GM12878 (cell line): ENCODE results near the gene ACER3. TPM values are rescaled to one million over a fixed set of nuclear protein-coding genes. Genes with fewer than 3 reads are reported as not detected.
"Not testable (repeated sequence)": the region's sequence is repeated elsewhere in the genome, so short reads cannot be mapped to it uniquely, and the experiment has no call there.

ENCODE experiments used
- ATAC-seq: fragments of 200-7000 bp; cut with Tn5 transposase; 3 replicates; pipeline ENCODE4 v1.9.1; 2020; ENCODE audit warnings: mild to moderate bottlenecking, moderate library complexity
- BruUV-seq: library from RNA; stranded (reverse); fragments of 400-500 nt; replicated peaks from 2 replicates; lab custom pipeline; 2021; lab: Mats Ljungman, UMichigan
- CTCF ChIA-PET: fragments of 300-600 bp; sonication (Branson Sonifier 250); formaldehyde crosslinking; extraction: SDS; loops from one replicate; lab custom pipeline; 2021; ENCODE audit warnings: inconsistent platforms; lab: Yijun Ruan, JAX
- POLR2A ChIA-PET: fragments of 350-600 bp; formaldehyde crosslinking; extraction: SDS; loops from one replicate; lab custom pipeline; 2021; ENCODE audit warnings: inconsistent platforms; lab: Charles Lee
- RAD21 ChIA-PET: fragments of 300-600 bp; sonication (Branson Sonifier 250); formaldehyde crosslinking; loops from one replicate; lab custom pipeline; 2023; ENCODE audit warnings: antibody characterized with exemption; ENCODE audit not compliant: unreplicated experiment; lab: Charles Lee
- SMC1A ChIA-PET: fragments of 300-600 bp; sonication (Branson Sonifier 250); formaldehyde crosslinking; loops from one replicate; lab custom pipeline; 2023; ENCODE audit not compliant: unreplicated experiment, uncharacterized antibody; lab: Charles Lee
- DNase-seq: peaks from one replicate; pipeline ENCODE4 v3.0.0-alpha.2; 2011; ENCODE audit warnings: low read depth, low spot score
- FAIRE-seq: peaks from 3 replicates; lab custom pipeline; 2011; peaks lifted over from hg19 to GRCh38; lab: Jason Lieb, UNC
- H2AFZ ChIP-seq: 2 replicates; pipeline ENCODE4 v1.6.0; 2011; ENCODE audit warnings: low read depth, low read length, control low read depth; ENCODE audit not compliant: control insufficient read depth
- H3K27ac ChIP-seq: 2 replicates; pipeline ENCODE4 v1.5.1; 2011; ENCODE audit warnings: control low read depth; ENCODE audit not compliant: control insufficient read depth, insufficient read depth
- H3K27me3 ChIP-seq, 2 experiments: replicated peaks in 1 of 2; 2 replicates each; pipeline versions ENCODE4 v1.6.0 to v1.6.1; 2011; ENCODE audit warnings: low read length in 1 of 2; ENCODE audit not compliant: control insufficient read depth in 2 of 2, insufficient read depth in 2 of 2
- H3K36me3 ChIP-seq, 2 experiments: 2 replicates each; pipeline ENCODE4 v1.5.1; 2011; ENCODE audit warnings: low read length in 1 of 2; ENCODE audit not compliant: control insufficient read depth in 2 of 2, insufficient read depth in 2 of 2
- H3K4me1 ChIP-seq: 2 replicates; pipeline ENCODE4 v1.6.1; 2011; ENCODE audit warnings: mild to moderate bottlenecking, low read length, moderate library complexity, mixed read lengths; ENCODE audit not compliant: control insufficient read depth, insufficient read depth
- H3K4me2 ChIP-seq: 2 replicates; pipeline ENCODE4 v1.6.0; 2011; ENCODE audit warnings: control low read depth; ENCODE audit not compliant: control insufficient read depth, insufficient read depth
- H3K4me3 ChIP-seq: fragments of 200-600 bp; sonication (generic); 2 replicates; pipeline ENCODE4 v1.5.1; 2016
- H3K79me2 ChIP-seq: 2 replicates; pipeline ENCODE4 v1.6.0; 2011; ENCODE audit warnings: low read length; ENCODE audit not compliant: control insufficient read depth, insufficient read depth
- H3K9ac ChIP-seq: 2 replicates; pipeline ENCODE4 v1.8.0; 2011; ENCODE audit warnings: low read length, control low read depth, mixed read lengths; ENCODE audit not compliant: control insufficient read depth, insufficient read depth
- H3K9me3 ChIP-seq: replicated peaks from 3 replicates; pipeline ENCODE4 v1.5.1; 2011; ENCODE audit warnings: mild to moderate bottlenecking, low read length; ENCODE audit not compliant: control insufficient read depth, insufficient read depth
- H4K20me1 ChIP-seq: 2 replicates; pipeline ENCODE4 v1.6.0; 2011; ENCODE audit not compliant: control insufficient read depth, insufficient read depth
- CHD1 ChIP-seq: IDR thresholded peaks from 2 replicates; pipeline ENCODE4 v1.6.1; 2012; ENCODE audit warnings: low read depth, low read length, improper control_type of control experiment
- EZH2 ChIP-seq: IDR thresholded peaks from 2 replicates; pipeline ENCODE4 v1.6.1; 2012; ENCODE audit warnings: low read depth, mild to moderate bottlenecking, control low read depth, inconsistent platforms, low read length, borderline replicate concordance; ENCODE audit not compliant: control insufficient read depth
- NBN ChIP-seq: fragments of 450-650 bp; IDR thresholded peaks from 2 replicates; pipeline ENCODE4 v1.6.1; 2016
- SUPT20H ChIP-seq: IDR thresholded peaks from 2 replicates; pipeline ENCODE4 v1.6.1; 2011; ENCODE audit warnings: low read depth, mild to moderate bottlenecking, low read length, moderate library complexity, borderline replicate concordance; ENCODE audit not compliant: control insufficient read depth
- YBX1 ChIP-seq: fragments of 450-650 bp; IDR thresholded peaks from 2 replicates; pipeline ENCODE4 v1.6.1; 2016; ENCODE audit warnings: antibody characterized with exemption
- WGBS: methylation state at CpG from one replicate; pipeline ENCODE4 v1.1.6; 2016; ENCODE audit warnings: low lambda C conversion rate; ENCODE audit not compliant: insufficient replicate concordance, insufficient coverage; ENCODE audit errors: missing lambda C conversion rate; 5-methylcytosine and 5-hydroxymethylcytosine counted together
- in situ Hi-C: fragments of 300-500 bp; cut with MboI; formaldehyde crosslinking; loops from 9 replicates; pipeline ENCODE4 v1.14.3; 2018; ENCODE audit warnings: mixed read lengths
- intact Hi-C: fragments of 100-400 bp; cut with micrococcal nuclease; formaldehyde crosslinking; loops from one replicate; pipeline ENCODE4 v1.14.2; 2022; ENCODE audit not compliant: unreplicated experiment
- polyA plus RNA-seq, 11 experiments: library from polyadenylated mRNA; depleted of rRNA in 4 of 11; unstranded in 6 of 11; stranded (reverse) in 5 of 11; fragments of >200 nt; fragmentation: Nextera tagmentation in 4 of 11; fragmentation: Illumina TruSeq in 1 of 11; extraction: Ambion mirVana in 4 of 11; extraction: Trizol in 1 of 11; gene quantifications; 1 replicate in 1 of 11; 2 replicates in 10 of 11; pipeline versions ENCODE4 v1.2.1 to v1.2.3, GENCODE V29; 2011 to 2016; ENCODE audit warnings: inconsistent platforms in 2 of 11, missing spikeins in 2 of 11, low read depth in 1 of 11
- total RNA-seq, 4 experiments: library from RNA; depleted of rRNA in 3 of 4; stranded (reverse); fragments of >200 nt in 3 of 4; fragmentation: Illumina TruSeq in 1 of 4; extraction: Trizol in 1 of 4; gene quantifications; 2 replicates each; pipeline versions ENCODE4 v1.2.1 to v1.2.3, GENCODE V29; 2013 to 2021
- TF ChIP-seq, protein P1 (sequence below): fragments of 150-350 bp; IDR thresholded peaks from 2 replicates; pipeline ENCODE4 v1.6.1; 2014; ENCODE audit warnings: mild to moderate bottlenecking, low read depth, low read length

The ACER3 gene
- total and polyA plus RNA-seq, 10 of the 15 experiments (the other 5 are each of a cell fraction or from before 2014, with no cell fraction given) = 2.8 to 17.4 (median 10.3) TPM

GRCh38 chr11:77014669-77015068 is 154.0 kb downstream of the ACER3 start:
- no peak overlapping the region for H3K4me3 ChIP-seq
- RAD21 ChIA-PET = interaction anchor here (0.9 kb wide), 1 partner anchor 77 kb away, joined by 3 read pairs; no protein-coding TSS in a partner anchor
- no peak for DNase-seq
- H4K20me1 ChIP-seq = no peaks in the 10 kb centered on the region
- SMC1A ChIA-PET = no interaction called here
- no peak overlapping the region for H3K4me2 ChIP-seq
- TF ChIP-seq SUPT20H (no peak), NBN (no peak), EZH2 (no peak), CHD1 (no peak), YBX1 (no peak)
- TF ChIP-seq, protein P1, sequence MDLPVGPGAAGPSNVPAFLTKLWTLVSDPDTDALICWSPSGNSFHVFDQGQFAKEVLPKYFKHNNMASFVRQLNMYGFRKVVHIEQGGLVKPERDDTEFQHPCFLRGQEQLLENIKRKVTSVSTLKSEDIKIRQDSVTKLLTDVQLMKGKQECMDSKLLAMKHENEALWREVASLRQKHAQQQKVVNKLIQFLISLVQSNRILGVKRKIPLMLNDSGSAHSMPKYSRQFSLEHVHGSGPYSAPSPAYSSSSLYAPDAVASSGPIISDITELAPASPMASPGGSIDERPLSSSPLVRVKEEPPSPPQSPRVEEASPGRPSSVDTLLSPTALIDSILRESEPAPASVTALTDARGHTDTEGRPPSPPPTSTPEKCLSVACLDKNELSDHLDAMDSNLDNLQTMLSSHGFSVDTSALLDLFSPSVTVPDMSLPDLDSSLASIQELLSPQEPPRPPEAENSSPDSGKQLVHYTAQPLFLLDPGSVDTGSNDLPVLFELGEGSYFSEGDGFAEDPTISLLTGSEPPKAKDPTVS = no peak
- TF ChIP-seq, all 136 proteins: peak for 0
- ChIA-PET POLR2A (no interaction called here), CTCF (interaction anchor here (1.0 kb wide), 1 partner anchor 95 kb away, joined by 6 read pairs; no protein-coding TSS in a partner anchor)
- Histone ChIP-seq H3K4me1 (no peaks in the 10 kb centered on the region), H2AFZ (no peak overlapping the region), H3K9ac (no peak overlapping the region), H3K36me3 (no peaks in the 10 kb centered on the region), H3K79me2 (no peaks in the 10 kb centered on the region), H3K27me3 (no peaks in the 10 kb centered on the region), H3K27ac (no peak overlapping the region), H3K9me3 (no peaks in the 10 kb centered on the region)
- in situ Hi-C loops (no loop called here), intact Hi-C loops (no loop called here)
- 96% methylated on average over 2 of the region's 2 CpGs for WGBS
- no TSS peak for BruUV-seq
- FAIRE-seq (no peak), ATAC-seq (no peak)

DNA sequence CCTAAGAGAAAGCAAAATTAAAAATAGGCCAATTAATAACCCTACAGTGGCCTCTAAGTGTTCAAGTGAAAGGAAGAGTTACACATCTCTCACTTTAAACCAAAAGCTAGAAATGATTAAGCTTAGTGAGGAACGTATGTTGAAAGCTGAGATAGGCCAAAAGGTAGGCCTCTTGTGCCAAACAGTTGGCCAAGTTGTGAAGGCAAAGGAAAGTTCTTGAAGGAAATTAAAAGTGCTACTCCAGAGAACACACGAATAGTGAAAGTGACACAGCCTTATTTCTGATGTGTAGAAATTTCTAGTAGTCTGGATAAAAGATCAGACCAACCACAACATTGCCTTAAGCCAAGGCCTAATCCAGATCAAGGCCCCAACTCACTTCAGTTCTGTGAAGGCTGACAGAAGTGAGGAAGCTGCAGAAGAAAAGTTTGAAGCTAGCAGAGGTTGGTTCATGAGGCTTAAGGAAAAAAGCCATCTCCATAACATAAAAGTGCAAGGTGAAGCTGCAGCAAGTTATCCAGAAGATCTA is 157.7 kb downstream of the ACER3 start:
- H3K36me3 ChIP-seq, H4K20me1 ChIP-seq, H3K9ac ChIP-seq, H2AFZ ChIP-seq, H3K79me2 ChIP-seq, H3K9me3 ChIP-seq, in situ Hi-C loops, H3K27me3 ChIP-seq, H3K4me1 ChIP-seq, H3K27ac ChIP-seq, DNase-seq, ATAC-seq, FAIRE-seq, H3K4me2 ChIP-seq, intact Hi-C loops, BruUV-seq, H3K4me3 ChIP-seq: not testable (repeated sequence)
- RAD21 ChIA-PET = interaction anchor here (1.0 kb wide), 1 partner anchor 99 kb away, joined by 4 read pairs; no protein-coding TSS in a partner anchor
- POLR2A ChIA-PET = interaction anchor here (0.6 kb wide), 1 partner anchor 982 kb away, joined by 3 read pairs; no protein-coding TSS in a partner anchor
- 26% methylated on average over 2 of the region's 2 CpGs for WGBS
- CTCF ChIA-PET = interaction anchor here (0.8 to 3.6 kb wide), 3 partner anchors 29 to 301 kb away, joined by 3 to 23 read pairs (median 3); no protein-coding TSS in a partner anchor
- SMC1A ChIA-PET = interaction anchor here (1.3 kb wide), 1 partner anchor 99 kb away, joined by 3 read pairs; no protein-coding TSS in a partner anchor
